HS-27A (cell line): ENCODE results near the gene MEGF9.
"Not testable (repeated sequence)": the region's sequence is repeated elsewhere in the genome, so short reads cannot be mapped to it uniquely, and the experiment has no call there.

Source experiments
- DNase-seq: peaks from one replicate; pipeline ENCODE4 v3.0.0-alpha.2; 2012; ENCODE audit warnings: low read depth, missing footprints

Gene MEGF9

GRCh38 chr9:120714088-120714845 lies at the start of gene MEGF9:
Gene MEGF9, minus strand, starts transcription at chr9:120714470. Its CDS starts 112 bp downstream, at chr9:120714358.
- DNase-seq: peak; percentile 84

GRCh38 chr9:120761006-120761405 lies 46.7 kb upstream of the MEGF9 start:
- DNase-seq: no peak

GRCh38 chr9:120759755-120760400 lies 45.6 kb upstream of the MEGF9 start:
- DNase-seq: no peak

- no peak for DNase-seq
Measured at GRCh38 chr9:120758544-120758943, 44.3 kb upstream of the MEGF9 start.

GRCh38 chr9:120757026-120757913 lies 43.0 kb upstream of the MEGF9 start:
- no peak for DNase-seq

GRCh38 chr9:120756531-120756930 lies 42.3 kb upstream of the MEGF9 start:
- DNase-seq: no peak

- peak; percentile 11 for DNase-seq
Measured at GRCh38 chr9:120755810-120756434, 41.7 kb upstream of the MEGF9 start.

- DNase-seq: no peak
Measured at GRCh38 chr9:120755044-120755443, 40.8 kb upstream of the MEGF9 start.

GRCh38 chr9:120750421-120750820 lies 36.2 kb upstream of the MEGF9 start:
- no peak for DNase-seq

GRCh38 chr9:120746366-120746765 lies 32.1 kb upstream of the MEGF9 start:
- DNase-seq: not testable (repeated sequence)

GRCh38 chr9:120745278-120745677 lies 31.0 kb upstream of the MEGF9 start:
- no peak for DNase-seq

GRCh38 chr9:120742951-120743416 lies 28.7 kb upstream of the MEGF9 start:
- DNase-seq: no peak

- no peak for DNase-seq
Measured at GRCh38 chr9:120741701-120742100, 27.4 kb upstream of the MEGF9 start.

GRCh38 chr9:120741191-120741590 lies 26.9 kb upstream of the MEGF9 start:
- DNase-seq: no peak

- DNase-seq: no peak
Measured at GRCh38 chr9:120740132-120740531, 25.9 kb upstream of the MEGF9 start.

GRCh38 chr9:120737416-120738165 lies 23.3 kb upstream of the MEGF9 start:
- no peak for DNase-seq

- DNase-seq: no peak
Measured at GRCh38 chr9:120736881-120737280, 22.6 kb upstream of the MEGF9 start.

GRCh38 chr9:120735415-120736126 lies 21.3 kb upstream of the MEGF9 start:
- DNase-seq: no peak

GRCh38 chr9:120734607-120735410 lies 20.5 kb upstream of the MEGF9 start:
- no peak for DNase-seq

- no peak for DNase-seq
Measured at GRCh38 chr9:120733190-120733589, 18.9 kb upstream of the MEGF9 start.
